Activated T-helper 1 cell treated with anti-CD3 and anti-CD28 coated beads, Interleukin-12 subunit alpha, Interleukin-12 subunit beta, Interleukin-2, Interleukin-4 antibody, amounts not matched to agents 30 ng/mL and 10 ng/mL and 1 ng/mL, durations not matched to agents 14 hours and 24 hours and 36 hours (primary cell): ENCODE measurements around the gene HEYL. TPM values are rescaled to one million over a fixed set of nuclear protein-coding genes. Genes with fewer than 3 reads are reported as not detected.

Experiments
- total RNA-seq: library from RNA; stranded (reverse); gene quantifications from 2 replicates; pipeline ENCODE4 v1.2.3, GENCODE V29; 2022

Gene HEYL
- total RNA-seq, 1 donor from 2014 or later: 0.10 TPM

Other genes with a start within 250 kb of the HEYL start
- gene BMP8A, start 148.0 kb downstream of the HEYL start, total RNA-seq: not detected in 2 replicates
- gene PABPC4, start 62.9 kb downstream of the HEYL start, total RNA-seq: 343 and 347 TPM in 2 replicates
- 2.8 TPM in 2 replicates for gene NT5C1A, start 32.5 kb upstream of the HEYL start, total RNA-seq
- 0.69 and 0.75 TPM in 2 replicates for gene HPCAL4, start 51.8 kb upstream of the HEYL start, total RNA-seq
- 68.1 and 75.0 TPM in 2 replicates for gene PPIE, start 99.2 kb upstream of the HEYL start, total RNA-seq
- gene OXCT2, start 131.7 kb upstream of the HEYL start, total RNA-seq: 1.6 and 1.7 TPM in 2 replicates
- 0.31 and 0.42 TPM in 2 replicates for gene BMP8B, start 149.2 kb upstream of the HEYL start, total RNA-seq
- gene TRIT1, start 243.9 kb upstream of the HEYL start, total RNA-seq: 22.7 and 23.7 TPM in 2 replicates